ENCODE data around the gene CYBC1.
A peak's percentile ranks its signal among the peaks of the same experiment; 100 is the strongest.

Gene CYBC1

DNA sequence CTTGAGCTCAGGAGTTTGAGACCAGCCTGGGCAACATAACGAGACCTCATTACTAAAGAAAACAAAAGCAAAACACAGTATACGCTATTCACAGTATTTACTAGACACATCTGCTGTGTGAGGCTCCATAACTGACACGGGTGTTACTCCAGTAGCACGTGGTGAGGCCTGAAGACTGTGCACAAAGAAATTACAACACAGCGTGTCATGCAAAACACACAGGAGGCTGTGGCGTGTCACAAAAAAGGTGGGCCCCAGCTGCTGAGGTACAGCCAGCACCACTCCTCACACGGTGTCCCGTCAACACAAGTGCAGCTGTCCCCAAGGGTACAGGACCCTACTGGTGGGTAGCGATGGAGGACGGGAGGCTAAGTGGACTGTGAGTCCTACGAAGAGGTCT is 2.7 kb downstream of the CYBC1 start:
- Mint-ChIP-seq H3K27ac (peak overlapping the region; percentile 92), H3K27me3 (no peaks in the 10 kb centered on the region), H3K4me3 (peak overlapping the region; percentile 39), H3K4me1 (peaks cover 18% of the 10 kb centered on the region), H3K9me3 (no peaks in the 10 kb centered on the region), H3K36me3 (peaks cover 6% of the 10 kb centered on the region)
- DNase-seq (ENCODE audit: low spot score in 2 of 2) (no peak), ATAC-seq (ENCODE audit: low read depth) (no peak)

DNA sequence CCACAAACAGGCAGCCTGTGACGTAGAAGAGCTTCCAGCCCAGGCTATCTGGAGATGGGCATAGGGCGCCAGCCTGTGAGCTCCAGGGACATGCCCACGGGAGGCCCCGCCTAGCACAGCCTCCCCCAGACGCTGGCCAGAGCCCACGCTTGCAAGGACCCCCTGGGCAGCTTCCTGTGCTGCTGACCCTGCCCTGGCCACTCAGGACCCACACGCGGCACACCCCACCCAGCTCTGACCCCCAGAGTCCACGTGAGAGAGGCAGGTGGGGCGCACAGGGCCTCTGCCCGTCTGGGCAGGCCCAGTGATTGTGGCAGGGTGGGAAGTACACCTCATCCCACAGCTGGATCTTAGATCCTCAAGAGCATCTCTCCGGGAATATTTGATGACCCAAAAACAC is 3.9 kb downstream of the CYBC1 start:
- Mint-ChIP-seq H3K36me3 (peaks cover 6% of the 10 kb centered on the region), H3K4me3 (peak overlapping the region; percentile 8), H3K4me1 (peaks cover 19% of the 10 kb centered on the region), H3K27me3 (no peaks in the 10 kb centered on the region), H3K9me3 (no peaks in the 10 kb centered on the region), H3K27ac (peak overlapping the region; percentile 79)
- ATAC-seq (ENCODE audit: low read depth) (no peak), DNase-seq (ENCODE audit: low spot score in 2 of 2) (no peak)

DNA sequence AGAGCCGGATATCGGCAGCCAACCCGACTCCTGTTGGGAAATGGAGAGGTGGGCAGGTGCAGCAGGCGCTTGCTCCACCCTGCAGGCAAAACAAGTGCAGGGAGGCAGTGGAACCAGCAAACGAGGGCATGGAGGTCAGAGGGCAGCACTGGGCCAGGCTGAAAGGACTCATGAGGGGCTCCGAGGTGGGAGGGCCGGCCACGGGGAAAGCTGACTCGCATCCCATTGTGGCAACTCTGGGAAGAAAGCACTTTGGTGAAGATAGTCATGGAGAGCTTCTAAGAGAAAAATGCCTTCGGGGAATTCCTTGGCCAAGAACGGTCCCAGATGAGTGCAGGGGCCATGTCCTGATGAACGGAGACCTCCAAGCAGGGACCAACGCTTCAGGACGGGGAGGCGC is 4.4 kb downstream of the CYBC1 start:
- Mint-ChIP-seq H3K27ac (no peak overlapping the region), H3K9me3 (no peaks in the 10 kb centered on the region), H3K4me3 (no peak overlapping the region), H3K4me1 (peaks cover 23% of the 10 kb centered on the region), H3K27me3 (no peaks in the 10 kb centered on the region), H3K36me3 (peaks cover 6% of the 10 kb centered on the region)
- no peak for ATAC-seq (ENCODE audit: low read depth)
- DNase-seq (ENCODE audit: low spot score in 2 of 2), result no peak

DNA sequence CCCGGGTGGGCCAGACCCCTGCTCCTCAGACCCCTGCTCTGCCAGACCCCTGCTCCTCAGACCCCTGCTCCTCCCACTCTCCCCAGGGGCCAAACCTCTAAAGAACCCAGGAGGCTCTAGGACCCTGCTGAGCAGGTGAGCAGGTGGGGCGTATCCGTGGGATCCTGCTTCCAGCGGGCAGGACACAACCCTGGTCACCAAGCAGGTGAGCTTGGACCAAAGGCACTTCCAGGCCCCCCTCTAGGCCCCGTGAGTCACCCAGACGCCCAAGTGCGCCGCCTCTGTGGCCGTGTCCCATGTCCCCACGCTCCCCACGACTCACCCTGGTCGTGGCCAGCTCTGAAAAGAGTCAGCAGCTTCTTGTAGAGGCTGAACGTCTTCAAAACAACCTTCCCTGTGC is 5.0 kb downstream of the CYBC1 start:
- no peak overlapping the region for H3K27ac Mint-ChIP-seq

DNA sequence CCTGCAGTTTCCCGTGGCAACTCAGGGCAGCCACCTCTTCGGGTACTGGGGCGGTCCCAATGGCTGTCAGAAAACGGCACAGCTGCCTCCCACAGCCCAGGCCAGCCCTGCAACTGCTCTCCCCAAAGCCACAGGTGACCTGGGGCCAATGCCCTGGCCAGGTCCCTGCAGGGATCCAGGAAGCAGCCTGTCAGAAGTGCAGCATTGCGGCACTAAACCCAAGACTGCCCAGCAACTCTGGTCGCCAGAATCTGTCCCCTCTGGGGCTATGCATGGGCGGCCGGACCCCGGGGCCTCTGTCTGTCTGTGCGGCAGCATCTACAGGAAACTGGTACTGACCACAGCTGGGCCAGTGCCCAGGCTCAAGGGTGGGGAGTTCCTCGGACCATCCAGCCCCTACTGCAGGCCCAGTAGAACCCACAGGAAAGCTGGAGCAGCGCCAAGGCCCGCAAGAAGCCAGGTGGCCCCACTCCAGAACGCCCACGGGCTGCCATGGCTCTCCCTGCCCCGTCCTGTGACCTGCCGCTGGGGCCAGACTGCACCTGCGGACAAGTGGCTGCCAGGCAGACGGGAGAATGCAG is 5.5 kb downstream of the CYBC1 start:
- peaks cover 6% of the 10 kb centered on the region for H3K36me3 Mint-ChIP-seq
- no peak overlapping the region for H3K27ac Mint-ChIP-seq
- no peaks in the 10 kb centered on the region for H3K27me3 Mint-ChIP-seq
- ATAC-seq (ENCODE audit: low read depth), result no peak
- no peak overlapping the region for H3K4me3 Mint-ChIP-seq
- peaks cover 33% of the 10 kb centered on the region for H3K4me1 Mint-ChIP-seq
- H3K9me3 Mint-ChIP-seq, result no peaks in the 10 kb centered on the region
- no peak for DNase-seq (ENCODE audit: low spot score in 2 of 2)

More for the DNA sequence above, 5.0 kb downstream of the CYBC1 start:
- Mint-ChIP-seq H3K27me3 (no peaks in the 10 kb centered on the region), H3K9me3 (no peaks in the 10 kb centered on the region), H3K4me3 (no peak overlapping the region), H3K4me1 (peaks cover 28% of the 10 kb centered on the region), H3K36me3 (peaks cover 6% of the 10 kb centered on the region)
- no peak for DNase-seq (ENCODE audit: low spot score in 2 of 2)
- ATAC-seq (ENCODE audit: low read depth), result no peak

DNA sequence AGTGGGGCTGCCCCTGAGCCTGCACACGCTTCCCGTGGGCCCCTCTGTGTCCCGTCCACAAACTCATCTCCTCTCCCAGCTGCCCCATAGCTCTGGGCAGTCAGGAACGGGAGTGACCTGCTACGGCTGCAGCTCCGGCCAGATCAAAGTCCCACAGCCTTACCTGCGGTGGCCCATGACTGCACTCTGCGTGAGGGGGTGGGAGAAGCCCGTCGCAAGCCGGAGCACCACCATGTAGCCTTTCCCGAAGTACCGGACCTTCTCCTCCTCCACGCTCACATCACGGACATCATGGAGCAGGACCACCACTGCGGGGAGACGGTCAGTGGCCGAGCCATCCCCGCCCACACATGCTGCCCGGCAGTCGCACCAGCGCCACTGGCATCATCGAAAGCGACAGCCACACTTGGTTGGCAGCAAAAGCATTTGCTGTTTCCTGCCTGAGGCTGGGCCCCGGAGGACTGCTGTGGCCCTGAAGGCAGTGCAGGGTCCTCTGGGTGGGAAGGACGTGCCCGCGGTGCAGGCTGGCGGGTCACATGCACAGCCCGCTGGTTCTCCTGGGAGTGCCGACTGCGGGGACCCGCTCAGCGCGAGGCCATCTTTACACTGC is 6.2 kb downstream of the CYBC1 start:
- Mint-ChIP-seq H3K4me1 (peaks cover 31% of the 10 kb centered on the region), H3K36me3 (peaks cover 6% of the 10 kb centered on the region), H3K27me3 (no peaks in the 10 kb centered on the region), H3K27ac (no peak overlapping the region), H3K9me3 (no peaks in the 10 kb centered on the region), H3K4me3 (no peak overlapping the region)
- DNase-seq (ENCODE audit: low spot score in 2 of 2), result no peak
- ATAC-seq (ENCODE audit: low read depth), result no peak

GRCh38 chr17:82443465-82444283 is 6.9 kb downstream of the CYBC1 start:
- Mint-ChIP-seq H3K9me3 (no peaks in the 10 kb centered on the region), H3K4me3 (no peak overlapping the region), H3K27ac (peak overlapping the region; percentile 59), H3K27me3 (no peaks in the 10 kb centered on the region), H3K4me1 (peaks cover 27% of the 10 kb centered on the region), H3K36me3 (peaks cover 6% of the 10 kb centered on the region)
- ATAC-seq (ENCODE audit: low read depth) (no peak), DNase-seq (ENCODE audit: low spot score in 2 of 2) (no peak)

DNA sequence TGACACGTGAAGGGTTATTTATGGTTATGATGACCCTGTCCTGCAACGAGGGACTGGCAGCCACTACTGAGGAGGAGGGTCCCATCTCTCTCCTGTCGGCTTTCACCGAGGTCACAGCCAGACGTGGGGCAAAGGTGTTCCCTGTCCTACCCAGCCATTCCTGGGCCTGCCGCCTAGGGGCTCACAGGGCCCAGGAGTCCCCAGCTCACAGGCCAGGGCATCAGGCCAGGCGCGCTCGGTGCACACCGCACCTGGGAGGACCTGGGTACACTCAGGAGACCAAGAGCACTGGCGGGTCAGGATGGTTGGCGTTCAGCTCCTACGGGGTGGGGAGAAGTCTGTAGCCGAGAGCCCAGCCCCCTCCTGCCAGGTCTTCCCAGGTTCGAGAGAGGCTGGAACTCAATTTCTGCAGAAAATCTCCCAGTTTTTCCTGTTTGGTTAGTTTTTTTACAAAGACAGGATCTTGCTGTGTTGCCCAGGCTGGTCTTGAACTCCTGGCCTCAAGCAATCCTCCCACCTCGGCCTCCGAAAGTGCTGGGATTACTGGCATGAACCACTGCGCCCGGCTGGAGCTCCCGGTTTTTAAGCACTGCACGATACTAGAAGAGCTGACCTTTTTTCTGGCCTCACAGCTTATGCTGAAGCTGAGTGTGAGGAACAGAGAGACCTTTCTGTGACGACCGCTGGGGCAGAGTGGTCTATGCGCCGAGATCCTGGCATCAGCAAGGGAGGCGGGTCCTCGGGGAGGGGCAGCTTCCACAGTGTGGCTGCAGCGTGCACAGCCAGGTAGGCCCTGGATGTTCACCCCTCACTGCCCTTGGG is 7.7 kb downstream of the CYBC1 start:
- peaks cover 6% of the 10 kb centered on the region for H3K36me3 Mint-ChIP-seq
- ATAC-seq (ENCODE audit: low read depth) (no peak), DNase-seq (ENCODE audit: low spot score in 2 of 2) (no peak)
- peak overlapping the region; percentile 59 for H3K27ac Mint-ChIP-seq
- H3K27me3 Mint-ChIP-seq, result no peaks in the 10 kb centered on the region
- H3K9me3 Mint-ChIP-seq, result no peaks in the 10 kb centered on the region
- peaks cover 27% of the 10 kb centered on the region for H3K4me1 Mint-ChIP-seq
- no peak overlapping the region for H3K4me3 Mint-ChIP-seq

GRCh38 chr17:82441691-82442487 is 8.7 kb downstream of the CYBC1 start:
- DNase-seq (ENCODE audit: low spot score in 2 of 2) (peak; percentile 35 to 45), ATAC-seq (ENCODE audit: low read depth) (peak; percentile 80)
- no peaks in the 10 kb centered on the region for H3K27me3 Mint-ChIP-seq
- peak overlapping the region; percentile 95 for H3K27ac Mint-ChIP-seq
- peaks cover 23% of the 10 kb centered on the region for H3K4me1 Mint-ChIP-seq
- no peaks in the 10 kb centered on the region for H3K9me3 Mint-ChIP-seq
- H3K36me3 Mint-ChIP-seq, result peaks cover 6% of the 10 kb centered on the region
- H3K4me3 Mint-ChIP-seq, result peak overlapping the region; percentile 62

- Mint-ChIP-seq H3K27me3 (no peaks in the 10 kb centered on the region), H3K36me3 (peaks cover 4% of the 10 kb centered on the region), H3K9me3 (no peaks in the 10 kb centered on the region), H3K4me1 (peaks cover 21% of the 10 kb centered on the region), H3K4me3 (peak overlapping the region; percentile 79), H3K27ac (peak overlapping the region; percentile 95)
- DNase-seq (ENCODE audit: low spot score in 2 of 2) (no peak), ATAC-seq (ENCODE audit: low read depth) (peak; percentile 33)
Measured at GRCh38 chr17:82440991-82441627, 9.4 kb downstream of the CYBC1 start.

- H3K4me1 Mint-ChIP-seq, result peaks cover 21% of the 10 kb centered on the region
- H3K27ac Mint-ChIP-seq, result peak overlapping the region; percentile 95
- peaks cover 4% of the 10 kb centered on the region for H3K36me3 Mint-ChIP-seq
- H3K27me3 Mint-ChIP-seq, result no peaks in the 10 kb centered on the region
- ATAC-seq (ENCODE audit: low read depth), result peak; percentile 58
- peak overlapping the region; percentile 79 for H3K4me3 Mint-ChIP-seq
- no peak for DNase-seq (ENCODE audit: low spot score in 2 of 2)
- no peaks in the 10 kb centered on the region for H3K9me3 Mint-ChIP-seq
Measured at GRCh38 chr17:82440469-82440981, 10.0 kb downstream of the CYBC1 start.

DNA sequence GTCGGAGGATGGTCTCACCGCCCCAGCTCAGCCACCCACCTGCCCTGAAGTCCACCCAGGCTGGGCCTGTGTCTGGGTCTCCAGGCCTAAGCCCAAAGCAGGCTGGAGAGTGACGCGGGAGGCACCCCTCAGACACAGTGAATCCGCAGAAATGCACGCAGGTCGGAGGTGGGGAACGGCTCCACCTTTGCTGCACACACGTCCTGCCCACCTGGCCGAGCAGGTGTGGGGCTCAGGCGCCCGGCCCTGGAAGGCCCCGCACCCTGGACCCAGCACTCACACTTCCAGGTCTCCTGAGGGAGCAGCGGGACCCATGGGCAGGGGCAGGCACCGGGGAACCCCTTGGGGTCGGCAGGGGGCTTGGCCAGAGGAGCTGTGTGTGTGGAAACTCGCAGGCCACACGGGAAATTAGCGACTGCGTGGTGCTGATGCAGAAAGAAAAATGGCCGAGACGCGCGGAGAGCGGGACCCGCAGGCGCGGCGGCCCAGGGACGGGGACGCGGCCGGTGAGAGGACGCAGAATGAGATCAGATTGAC is 10.7 kb downstream of the CYBC1 start:
- H3K4me3 Mint-ChIP-seq, result peak overlapping the region; percentile 79
- H3K9me3 Mint-ChIP-seq, result no peaks in the 10 kb centered on the region
- H3K36me3 Mint-ChIP-seq, result peaks cover 4% of the 10 kb centered on the region
- H3K27ac Mint-ChIP-seq, result peak overlapping the region; percentile 95
- ATAC-seq (ENCODE audit: low read depth) (no peak), DNase-seq (ENCODE audit: low spot score in 2 of 2) (no peak)
- no peaks in the 10 kb centered on the region for H3K27me3 Mint-ChIP-seq
- H3K4me1 Mint-ChIP-seq, result peaks cover 24% of the 10 kb centered on the region

Measured in memory B cell (primary cell).